ENCODE results near the gene CST6.

The CST6 gene

GRCh38 chr11:65982824-65983588 is 28.8 kb upstream of the CST6 start:
- no peaks in the 10 kb centered on the region for H3K4me1 ChIP-seq
- H3K36me3 ChIP-seq: peaks cover 14% of the 10 kb centered on the region
- no peak for TF ChIP-seq CTCF (IDR thresholded peaks at IDR 0.05; ENCODE audit: low read depth, low read length)
- no peak for DNase-seq
- H3K27me3 ChIP-seq: no peaks in the 10 kb centered on the region
- H3K4me3 ChIP-seq (ENCODE audit: low read depth, low read length): no peak overlapping the region
- no peaks in the 10 kb centered on the region for H3K9me3 ChIP-seq

- no peak overlapping the region for H3K4me3 ChIP-seq (ENCODE audit: low read depth, low read length)
- H3K36me3 ChIP-seq: peaks cover 8% of the 10 kb centered on the region
- TF ChIP-seq CTCF (IDR thresholded peaks at IDR 0.05; ENCODE audit: low read depth, low read length): no peak
- DNase-seq: no peak
- H3K4me1 ChIP-seq: no peaks in the 10 kb centered on the region
- H3K27me3 ChIP-seq: no peaks in the 10 kb centered on the region
- no peaks in the 10 kb centered on the region for H3K9me3 ChIP-seq
Observed at GRCh38 chr11:65983589-65983987, 28.2 kb upstream of the CST6 start.

GRCh38 chr11:65987336-65987735 is 24.5 kb upstream of the CST6 start:
- no peak for TF ChIP-seq CTCF (IDR thresholded peaks at IDR 0.05; ENCODE audit: low read depth, low read length)
- Histone ChIP-seq H3K4me3 (ENCODE audit: low read depth, low read length) (no peak overlapping the region), H3K36me3 (no peaks in the 10 kb centered on the region; the same call in 1 of the 2 replicates), H3K27me3 (no peaks in the 10 kb centered on the region), H3K9me3 (no peaks in the 10 kb centered on the region), H3K4me1 (no peaks in the 10 kb centered on the region)
- no peak for DNase-seq

GRCh38 chr11:65988791-65989592 is 22.8 kb upstream of the CST6 start:
- Histone ChIP-seq H3K36me3 (peaks cover 3% of the 10 kb centered on the region), H3K4me3 (ENCODE audit: low read depth, low read length) (no peak overlapping the region), H3K9me3 (no peaks in the 10 kb centered on the region), H3K27me3 (no peaks in the 10 kb centered on the region), H3K4me1 (no peaks in the 10 kb centered on the region)
- peak; percentile 91 for DNase-seq
- TF ChIP-seq CTCF (IDR thresholded peaks at IDR 0.05; ENCODE audit: low read depth, low read length): peak; percentile 99

GRCh38 chr11:65992056-65992455 is 19.8 kb upstream of the CST6 start:
- no peak for TF ChIP-seq CTCF (IDR thresholded peaks at IDR 0.05; ENCODE audit: low read depth, low read length)
- no peaks in the 10 kb centered on the region for H3K9me3 ChIP-seq
- DNase-seq: no peak
- peaks cover 6% of the 10 kb centered on the region for H3K36me3 ChIP-seq
- no peak overlapping the region for H3K4me3 ChIP-seq (ENCODE audit: low read depth, low read length)
- H3K27me3 ChIP-seq: no peaks in the 10 kb centered on the region
- H3K4me1 ChIP-seq: no peaks in the 10 kb centered on the region

GRCh38 chr11:65997286-65997685 is 14.5 kb upstream of the CST6 start:
- no peak for TF ChIP-seq CTCF (IDR thresholded peaks at IDR 0.05; ENCODE audit: low read depth, low read length)
- DNase-seq: no peak
- no peaks in the 10 kb centered on the region for H3K4me1 ChIP-seq
- H3K9me3 ChIP-seq: no peaks in the 10 kb centered on the region
- no peak overlapping the region for H3K4me3 ChIP-seq (ENCODE audit: low read depth, low read length)
- H3K36me3 ChIP-seq: peaks cover 39% of the 10 kb centered on the region
- no peaks in the 10 kb centered on the region for H3K27me3 ChIP-seq
